OCI-LY7 (cell line): Measurements from ENCODE around the gene CYP4F2.

ENCODE experiments used
- EZH2phosphoT487 ChIP-seq: fragments of 200-600 bp; sonication (generic); IDR thresholded peaks from 2 replicates; pipeline ENCODE4 v1.6.1; 2018; ENCODE audit warnings: low read depth, borderline replicate concordance, mild to moderate bottlenecking, mixed run types, antibody characterized with exemption, low read length, moderate library complexity, mixed read lengths
- TF ChIP-seq, protein P1 (sequence below): fragments of 200-600 bp; sonication (generic); conservative IDR thresholded peaks from 2 replicates; pipeline ENCODE4 v1.5.1; 2014; ENCODE audit warnings: mild to moderate bottlenecking, antibody characterized with exemption, low read length, moderate library complexity, mixed read lengths

DNA sequence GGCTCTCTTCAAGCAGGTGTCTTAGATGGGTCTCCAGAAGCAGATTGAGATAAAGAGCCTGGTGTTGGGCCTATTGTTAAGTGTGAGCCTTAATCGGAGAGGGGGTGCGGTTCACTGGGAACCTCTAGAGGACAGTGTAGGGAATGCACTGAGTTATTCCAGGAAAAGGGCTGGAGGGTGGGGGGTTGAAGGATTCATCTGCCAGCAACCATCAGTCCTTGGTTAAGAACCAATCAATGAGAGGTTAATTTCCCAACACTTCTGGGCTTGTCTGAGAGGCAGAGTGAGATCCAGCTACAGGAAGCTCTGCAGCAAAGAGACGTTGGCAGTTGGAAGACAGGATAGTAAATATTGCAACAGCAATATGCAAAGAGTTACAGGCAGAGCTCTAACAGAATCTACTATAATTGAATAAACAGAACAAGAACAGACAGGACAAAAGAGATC, 28.7 kb downstream of the CYP4F2 start:
- TF ChIP-seq, protein P1, sequence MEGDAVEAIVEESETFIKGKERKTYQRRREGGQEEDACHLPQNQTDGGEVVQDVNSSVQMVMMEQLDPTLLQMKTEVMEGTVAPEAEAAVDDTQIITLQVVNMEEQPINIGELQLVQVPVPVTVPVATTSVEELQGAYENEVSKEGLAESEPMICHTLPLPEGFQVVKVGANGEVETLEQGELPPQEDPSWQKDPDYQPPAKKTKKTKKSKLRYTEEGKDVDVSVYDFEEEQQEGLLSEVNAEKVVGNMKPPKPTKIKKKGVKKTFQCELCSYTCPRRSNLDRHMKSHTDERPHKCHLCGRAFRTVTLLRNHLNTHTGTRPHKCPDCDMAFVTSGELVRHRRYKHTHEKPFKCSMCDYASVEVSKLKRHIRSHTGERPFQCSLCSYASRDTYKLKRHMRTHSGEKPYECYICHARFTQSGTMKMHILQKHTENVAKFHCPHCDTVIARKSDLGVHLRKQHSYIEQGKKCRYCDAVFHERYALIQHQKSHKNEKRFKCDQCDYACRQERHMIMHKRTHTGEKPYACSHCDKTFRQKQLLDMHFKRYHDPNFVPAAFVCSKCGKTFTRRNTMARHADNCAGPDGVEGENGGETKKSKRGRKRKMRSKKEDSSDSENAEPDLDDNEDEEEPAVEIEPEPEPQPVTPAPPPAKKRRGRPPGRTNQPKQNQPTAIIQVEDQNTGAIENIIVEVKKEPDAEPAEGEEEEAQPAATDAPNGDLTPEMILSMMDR, result peak; percentile 75
- no peak for TF ChIP-seq EZH2phosphoT487
